Measurements from ENCODE around the gene GID8. TPM values are rescaled to one million over a fixed set of nuclear protein-coding genes. Genes with fewer than 3 reads are reported as not detected.
A peak's percentile ranks its signal among the peaks of the same experiment; 100 is the strongest.

The GID8 gene
- total and polyA plus RNA-seq, 12 donors, result 9.4 to 38.5 (median 22.3) TPM

DNA sequence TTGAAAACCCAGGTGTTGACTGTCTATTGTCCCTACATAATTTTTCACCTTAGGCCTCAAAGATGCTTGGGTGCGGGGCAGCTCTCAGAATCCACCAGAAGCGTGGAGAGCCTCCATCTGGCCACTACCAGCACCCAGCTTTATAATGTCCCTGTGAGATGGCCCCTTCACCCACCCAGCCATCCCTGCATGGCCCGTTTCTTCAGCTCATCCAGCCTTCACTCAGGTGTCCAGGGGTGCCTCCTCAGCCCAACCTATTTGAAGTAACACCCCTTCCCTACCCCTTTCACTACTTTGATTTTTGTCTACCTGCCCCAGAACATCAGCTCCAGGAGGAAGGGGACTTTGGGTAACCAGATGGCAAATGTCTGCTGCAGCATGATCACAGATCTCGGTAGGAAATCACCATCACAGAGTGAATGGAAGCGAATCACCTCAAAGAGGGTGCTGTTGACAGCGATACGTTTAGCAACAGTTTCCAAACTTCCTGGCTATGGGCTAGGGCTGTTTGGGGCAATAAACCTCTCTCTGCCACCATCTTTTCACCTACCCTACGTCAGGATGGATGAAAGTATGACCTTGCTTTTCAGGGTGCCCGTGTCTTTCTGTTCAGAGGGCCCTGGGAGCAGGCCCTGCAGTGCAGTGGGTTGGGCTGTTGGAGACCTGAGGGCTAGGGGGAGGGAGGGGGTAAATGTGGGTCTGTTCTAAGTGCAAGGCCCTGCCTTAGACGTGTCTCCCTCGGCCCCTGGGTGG is 13.4 kb downstream of the GID8 start:
- 86 to 92% (median 89%) methylated on average over 9 to 11 of the region's 11 CpGs for WGBS, 4 donors
- intact Hi-C loops (cut with DNase I), result no loop called here
- no peaks in the 10 kb centered on the region for H3K27me3 ChIP-seq
- H3K4me1 ChIP-seq (replicated peaks in 1 of 2), result peaks cover 9 to 26% of the 10 kb centered on the region in 2 donors
- TF ChIP-seq, protein P1, sequence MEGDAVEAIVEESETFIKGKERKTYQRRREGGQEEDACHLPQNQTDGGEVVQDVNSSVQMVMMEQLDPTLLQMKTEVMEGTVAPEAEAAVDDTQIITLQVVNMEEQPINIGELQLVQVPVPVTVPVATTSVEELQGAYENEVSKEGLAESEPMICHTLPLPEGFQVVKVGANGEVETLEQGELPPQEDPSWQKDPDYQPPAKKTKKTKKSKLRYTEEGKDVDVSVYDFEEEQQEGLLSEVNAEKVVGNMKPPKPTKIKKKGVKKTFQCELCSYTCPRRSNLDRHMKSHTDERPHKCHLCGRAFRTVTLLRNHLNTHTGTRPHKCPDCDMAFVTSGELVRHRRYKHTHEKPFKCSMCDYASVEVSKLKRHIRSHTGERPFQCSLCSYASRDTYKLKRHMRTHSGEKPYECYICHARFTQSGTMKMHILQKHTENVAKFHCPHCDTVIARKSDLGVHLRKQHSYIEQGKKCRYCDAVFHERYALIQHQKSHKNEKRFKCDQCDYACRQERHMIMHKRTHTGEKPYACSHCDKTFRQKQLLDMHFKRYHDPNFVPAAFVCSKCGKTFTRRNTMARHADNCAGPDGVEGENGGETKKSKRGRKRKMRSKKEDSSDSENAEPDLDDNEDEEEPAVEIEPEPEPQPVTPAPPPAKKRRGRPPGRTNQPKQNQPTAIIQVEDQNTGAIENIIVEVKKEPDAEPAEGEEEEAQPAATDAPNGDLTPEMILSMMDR (IDR thresholded peaks at IDR 0.05), result no peak
- TF ChIP-seq POLR2A (IDR thresholded peaks at IDR 0.05), result no peak
- H3K36me3 ChIP-seq (replicated peaks in 1 of 2), result peaks cover 0 to 20% of the 10 kb centered on the region in 2 donors
- H3K4me3 ChIP-seq, result no peak overlapping the region
- no peak overlapping the region for H3K27ac ChIP-seq
- no peaks in the 10 kb centered on the region for H3K9me3 ChIP-seq (replicated peaks in 1 of 3)
- no peak for DNase-seq

DNA sequence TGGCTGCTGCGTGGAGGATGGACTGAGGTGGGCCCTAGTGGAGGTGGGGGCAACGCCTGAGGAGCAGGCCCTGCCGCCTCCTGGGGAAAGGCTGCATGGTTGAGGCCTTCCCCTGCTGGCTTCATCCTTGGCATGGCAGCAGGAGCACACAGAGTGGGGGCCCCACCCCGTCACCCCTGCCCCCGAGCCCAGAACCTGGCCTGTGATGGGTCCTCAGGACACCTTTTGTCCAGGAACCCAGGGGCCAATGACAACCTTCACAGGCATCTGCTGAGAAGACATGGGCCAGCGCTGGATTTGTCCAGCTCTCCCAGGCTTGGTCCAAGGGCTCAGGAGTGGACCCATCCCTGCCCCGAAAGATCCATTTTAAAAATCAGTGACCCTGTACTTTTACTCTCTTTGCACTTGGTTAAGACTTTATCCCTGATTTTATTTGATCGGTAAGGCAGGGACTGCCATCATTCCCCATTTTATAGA is 14.0 kb downstream of the GID8 start:
- Histone ChIP-seq H3K27ac (peak overlapping the region in 1 of 5 donors; percentile 84), H3K36me3 (replicated peaks in 1 of 2) (peaks cover 0 to 13% of the 10 kb centered on the region in 2 donors), H3K9me3 (replicated peaks in 1 of 3) (no peaks in the 10 kb centered on the region), H3K4me1 (replicated peaks in 1 of 2) (peaks cover 9 to 26% of the 10 kb centered on the region in 2 donors), H3K4me3 (peak overlapping the region in 1 of 4 donors; percentile 48), H3K27me3 (no peaks in the 10 kb centered on the region)
- intact Hi-C loops (cut with DNase I), result no loop called here
- DNase-seq, result no peak
- WGBS, 4 donors, result 88 to 94% (median 93%) methylated on average over 3 to 8 of the region's 8 CpGs
- TF ChIP-seq, protein P1 (IDR thresholded peaks at IDR 0.05), result no peak
- no peak for TF ChIP-seq POLR2A (IDR thresholded peaks at IDR 0.05)

DNA sequence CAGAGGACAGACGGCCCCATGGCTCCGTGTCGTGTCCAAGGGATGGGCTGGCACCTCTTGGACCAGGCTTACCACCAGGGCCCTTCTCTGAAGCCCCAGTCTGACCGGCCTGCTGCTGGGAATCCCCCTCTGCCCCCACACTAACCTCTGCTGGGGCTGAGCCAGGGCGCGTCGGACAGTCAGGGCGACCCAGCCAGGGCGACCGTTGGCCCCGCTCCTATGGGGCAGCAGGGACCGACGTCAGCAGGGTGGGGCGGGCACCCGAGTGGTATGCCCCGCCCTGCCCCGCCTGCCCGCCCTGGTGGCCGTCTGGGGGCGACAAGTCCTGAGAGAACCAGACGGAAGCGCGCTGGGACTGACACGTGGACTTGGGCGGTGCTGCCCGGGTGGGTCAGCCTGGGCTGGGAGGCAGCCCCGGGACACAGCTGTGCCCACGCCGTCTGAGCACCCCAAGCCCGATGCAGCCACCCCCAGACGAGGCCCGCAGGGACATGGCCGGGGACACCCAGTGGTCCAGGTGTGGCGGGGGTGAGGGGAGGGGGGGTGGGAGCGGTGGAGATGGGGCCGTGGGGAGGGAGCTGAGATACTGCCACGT is 14.5 kb downstream of the GID8 start, which contains the start of gene SLC17A9:
TSS of gene SLC17A9 (plus strand) at position 337 of the 595 bp plus-strand sequence. CDS start at position 459, 122 bp downstream.
- Histone ChIP-seq H3K4me1 (replicated peaks in 1 of 2) (peaks cover 9 to 26% of the 10 kb centered on the region in 2 donors), H3K4me3 (peak within 1 kb of the TSS in 1 of 4 donors; percentile 48), H3K36me3 (replicated peaks in 1 of 2) (peaks cover 0 to 10% of the 10 kb centered on the region in 2 donors), H3K27me3 (no peaks in the 10 kb centered on the region), H3K9me3 (replicated peaks in 1 of 3) (no peaks in the 10 kb centered on the region), H3K27ac (peak within 1 kb of the TSS in 4 of 5 donors; percentile 32 to 84 (median 72))
- no peak for TF ChIP-seq POLR2A (IDR thresholded peaks at IDR 0.05)
- TF ChIP-seq, protein P1 (IDR thresholded peaks at IDR 0.05), result no peak
- WGBS, 4 donors, result 26 to 44% (median 35%) methylated on average over 8 to 37 of the region's 37 CpGs
- peak in 6 of 7 donors; percentile 48 to 76 (median 60) for DNase-seq
- intact Hi-C loops (cut with DNase I), result no loop called here

Measured in adrenal gland (tissue), 12 donors.